Central memory CD8-positive, alpha-beta T cell (primary cell): ENCODE data around the gene STARD3.

Experiments
- ATAC-seq: fragments of 150-1000 bp; cut with Tn5 transposase; replicated peaks from 2 replicates; pipeline ENCODE4 v1.10.0; 2022; ENCODE audit warnings: mild to moderate bottlenecking, moderate FRiP score, moderate number of reproducible peaks; ENCODE audit not compliant: poor library complexity, severe bottlenecking; ENCODE audit errors: extremely low read depth
- DNase-seq, 2 donors: peaks; one replicate each; pipeline ENCODE4 v3.0.0; 2021; ENCODE audit warnings: low spot score in 2 of 2
- H3K27ac Mint-ChIP-seq: one replicate; pipeline ENCODE4 v1.8.0; 2022; ENCODE audit warnings: low read depth, mild to moderate bottlenecking, moderate library complexity, mixed read lengths
- H3K27me3 Mint-ChIP-seq: one replicate; pipeline ENCODE4 v1.8.0; 2022; ENCODE audit warnings: mixed read lengths
- H3K36me3 Mint-ChIP-seq: one replicate; pipeline ENCODE4 v1.8.0; 2022; ENCODE audit warnings: mild to moderate bottlenecking, moderate library complexity, mixed read lengths; ENCODE audit not compliant: insufficient read depth
- H3K4me1 Mint-ChIP-seq: one replicate; pipeline ENCODE4 v1.8.0; 2022; ENCODE audit warnings: mixed read lengths
- H3K4me3 Mint-ChIP-seq: one replicate; pipeline ENCODE4 v1.8.0; 2022; ENCODE audit warnings: mild to moderate bottlenecking, moderate library complexity, mixed read lengths
- H3K9me3 Mint-ChIP-seq: one replicate; pipeline ENCODE4 v1.8.0; 2022; ENCODE audit warnings: mixed read lengths

The STARD3 gene

DNA sequence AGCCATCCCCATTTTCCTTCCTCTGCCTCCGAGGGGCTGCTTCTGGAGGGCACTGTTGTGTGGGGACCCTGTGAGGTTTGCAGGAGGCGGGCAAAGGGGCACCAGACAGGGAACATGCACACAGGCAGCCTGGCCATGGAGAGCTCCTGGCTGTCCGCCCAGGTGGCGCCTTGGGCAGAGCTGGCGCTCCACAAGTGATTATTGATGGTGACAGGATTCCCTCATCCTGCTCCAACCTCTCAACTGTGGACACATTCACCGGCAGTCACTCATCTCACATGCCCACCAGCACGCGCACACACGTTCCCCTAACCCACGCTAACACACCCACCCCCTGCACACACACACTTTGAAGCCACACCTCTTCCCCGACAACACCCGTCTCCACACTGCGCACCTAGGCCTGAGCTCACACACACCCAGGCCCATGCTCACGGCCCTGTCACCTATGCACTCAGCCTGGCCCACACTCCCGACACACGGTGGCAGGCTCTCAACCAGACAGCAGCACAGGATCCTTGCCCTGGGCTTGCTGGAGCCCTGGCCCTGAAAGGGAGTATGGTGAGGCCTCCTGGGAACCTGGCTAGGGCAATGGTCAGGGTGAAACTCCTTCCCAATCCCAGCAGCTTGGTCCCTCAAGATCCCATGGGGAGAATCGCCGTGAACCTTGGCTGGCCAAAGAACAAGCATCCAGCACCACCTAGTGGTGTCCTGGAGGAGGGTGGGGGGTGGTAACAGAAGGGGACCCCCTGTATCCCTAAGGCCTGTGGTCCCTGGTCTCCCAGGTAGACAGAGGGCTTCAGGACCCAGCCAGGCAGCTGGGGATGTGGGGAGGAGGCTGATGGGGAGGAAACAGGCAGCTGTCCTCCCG is 34.9 kb downstream of the STARD3 start:
- H3K27ac Mint-ChIP-seq: no peak overlapping the region
- no peak for DNase-seq
- H3K27me3 Mint-ChIP-seq: no peaks in the 10 kb centered on the region
- H3K4me1 Mint-ChIP-seq: peaks cover 42% of the 10 kb centered on the region
- H3K9me3 Mint-ChIP-seq: no peaks in the 10 kb centered on the region
- H3K4me3 Mint-ChIP-seq: no peak overlapping the region
- H3K36me3 Mint-ChIP-seq: no peaks in the 10 kb centered on the region
- no peak for ATAC-seq

DNA sequence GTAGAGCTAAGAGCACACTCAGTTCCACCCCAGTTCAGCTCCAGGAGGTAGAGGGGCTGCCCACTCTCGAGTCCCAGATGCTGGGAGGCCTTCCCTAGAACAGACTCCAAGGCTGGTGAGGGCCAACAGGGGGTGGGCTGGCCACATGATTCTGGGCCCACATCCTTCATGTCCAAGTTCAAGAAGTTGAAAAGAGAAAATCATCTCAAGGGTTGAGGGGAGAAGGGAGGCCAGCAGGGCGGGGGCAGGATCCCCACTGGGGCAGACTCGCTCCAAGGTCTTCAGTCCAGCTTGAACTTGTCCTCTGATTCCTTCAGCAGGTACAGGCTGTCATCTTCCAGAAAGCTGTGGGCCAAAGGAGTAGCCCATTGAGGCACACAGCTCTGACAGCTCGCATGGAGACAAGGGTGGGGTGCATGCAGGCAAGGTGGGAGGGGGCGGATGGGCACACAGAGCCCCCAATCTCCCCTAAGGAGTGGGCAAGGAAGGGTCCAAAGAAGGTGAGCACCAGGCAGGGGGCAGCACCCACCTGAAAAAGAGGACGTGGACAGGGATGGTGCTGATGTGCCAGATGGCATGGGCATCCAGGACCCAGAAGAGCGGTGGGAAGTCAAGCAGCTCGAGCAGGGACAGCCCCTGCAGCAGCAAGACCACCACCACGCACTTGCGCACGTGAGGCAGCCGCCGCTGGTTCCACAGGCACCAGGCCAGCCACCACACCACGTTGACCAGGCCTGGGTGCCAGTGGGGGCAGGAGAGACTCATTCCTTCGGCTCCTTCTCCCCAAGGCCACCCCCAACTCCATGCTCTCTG is 35.8 kb downstream of the STARD3 start:
- Mint-ChIP-seq H3K4me3 (no peak overlapping the region), H3K9me3 (no peaks in the 10 kb centered on the region), H3K36me3 (peaks cover 3% of the 10 kb centered on the region), H3K27me3 (no peaks in the 10 kb centered on the region), H3K4me1 (peaks cover 48% of the 10 kb centered on the region), H3K27ac (no peak overlapping the region)
- DNase-seq (no peak), ATAC-seq (no peak)

DNA sequence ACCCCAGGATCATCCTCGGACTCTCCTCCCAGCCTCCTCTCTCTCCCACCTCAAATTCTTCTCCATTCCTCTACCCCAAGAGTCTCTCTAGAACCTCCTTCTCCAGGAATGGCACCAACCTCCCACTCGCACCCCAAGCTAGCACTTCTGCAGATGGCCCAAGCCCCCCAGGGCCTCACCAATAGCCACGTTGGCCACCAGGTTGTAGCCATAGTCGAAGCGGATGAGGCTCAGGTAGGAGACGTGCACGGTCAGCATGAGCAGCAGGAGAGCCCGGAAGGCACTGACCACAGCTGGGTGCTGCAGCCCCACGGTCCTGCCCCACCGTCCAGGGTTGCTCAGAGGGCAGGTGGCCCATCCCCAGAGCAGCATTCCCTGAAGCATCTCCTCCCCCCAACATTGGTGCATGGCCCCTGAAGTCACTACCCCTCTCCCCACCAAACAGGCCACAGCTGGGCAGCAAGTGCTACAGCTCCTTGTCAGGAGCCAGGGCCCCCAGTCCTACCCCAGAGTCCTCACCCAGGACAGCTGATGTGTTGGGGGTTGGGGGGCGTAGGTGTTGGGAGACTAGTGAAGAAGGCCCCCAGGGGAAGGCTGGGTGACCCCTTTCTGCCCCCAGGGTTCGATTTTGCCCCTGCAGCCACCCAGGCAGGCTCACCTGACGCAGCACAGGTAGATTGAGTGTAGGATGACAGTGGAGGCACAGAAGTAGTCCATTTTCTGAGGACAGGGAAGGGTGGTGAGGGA is 36.6 kb downstream of the STARD3 start:
- no peak overlapping the region for H3K27ac Mint-ChIP-seq
- no peaks in the 10 kb centered on the region for H3K27me3 Mint-ChIP-seq
- peaks cover 48% of the 10 kb centered on the region for H3K4me1 Mint-ChIP-seq
- H3K9me3 Mint-ChIP-seq: no peaks in the 10 kb centered on the region
- no peak for ATAC-seq
- H3K36me3 Mint-ChIP-seq: peaks cover 3% of the 10 kb centered on the region
- DNase-seq: no peak
- H3K4me3 Mint-ChIP-seq: no peak overlapping the region

DNA sequence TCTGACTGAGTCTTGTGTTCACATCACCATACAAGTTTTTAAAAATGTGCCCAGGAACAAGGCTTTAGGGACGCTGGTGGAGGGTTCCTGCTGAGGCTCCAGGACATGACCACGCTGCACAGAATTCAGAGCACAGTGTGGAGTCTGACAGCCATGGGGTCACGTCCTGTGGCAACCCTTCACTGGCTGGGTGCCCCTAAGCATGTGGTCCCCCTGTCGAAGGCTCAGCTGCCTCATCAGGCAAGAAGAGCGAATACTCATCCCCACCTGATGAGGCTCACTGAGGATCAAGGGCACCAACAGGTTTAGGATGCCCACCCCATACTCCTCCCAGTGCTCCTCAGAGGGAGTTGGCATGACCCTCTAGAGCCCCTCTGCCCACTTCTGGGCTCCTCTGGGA is 37.2 kb downstream of the STARD3 start:
- Mint-ChIP-seq H3K4me1 (peaks cover 50% of the 10 kb centered on the region), H3K36me3 (peaks cover 3% of the 10 kb centered on the region), H3K27ac (no peak overlapping the region), H3K9me3 (no peaks in the 10 kb centered on the region), H3K4me3 (no peak overlapping the region), H3K27me3 (no peaks in the 10 kb centered on the region)
- DNase-seq (no peak), ATAC-seq (no peak)

DNA sequence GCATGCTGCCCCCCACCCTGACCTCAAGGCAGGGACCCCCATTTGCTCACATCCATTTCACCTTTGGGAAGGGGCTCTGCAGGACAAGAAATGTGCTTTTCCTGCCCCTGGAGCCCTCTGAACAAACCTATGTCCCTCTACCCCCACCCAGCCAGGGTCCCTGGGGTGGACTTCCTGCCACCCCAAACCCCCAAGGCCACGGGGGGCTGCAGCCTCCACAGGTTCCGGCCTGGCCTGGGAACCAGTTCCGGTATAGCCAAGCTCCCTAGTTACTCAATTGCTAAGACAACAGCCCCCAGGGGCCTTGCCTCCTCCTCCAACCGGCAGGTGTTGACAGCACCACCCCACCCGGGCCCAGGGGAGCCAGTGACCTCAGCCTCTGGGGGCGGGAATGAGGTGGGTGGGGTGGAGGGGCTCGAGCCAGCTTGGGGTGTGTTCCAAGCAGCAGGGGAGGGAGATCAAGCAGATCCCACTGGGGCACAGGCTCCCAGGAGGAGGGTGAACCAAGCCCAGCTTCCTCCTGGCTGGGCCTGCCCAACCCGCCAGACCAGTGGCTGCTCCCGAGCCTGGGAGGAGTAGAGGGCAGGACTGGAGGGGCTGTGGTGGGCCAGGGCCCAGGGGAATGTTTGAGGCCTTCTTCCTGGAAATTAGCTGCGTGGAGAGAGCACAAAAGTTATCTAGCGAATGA is 37.9 kb downstream of the STARD3 start:
- Mint-ChIP-seq H3K4me3 (peak overlapping the region; percentile 54), H3K27ac (peak overlapping the region; percentile 98), H3K27me3 (no peaks in the 10 kb centered on the region), H3K36me3 (peaks cover 6% of the 10 kb centered on the region), H3K9me3 (no peaks in the 10 kb centered on the region), H3K4me1 (peaks cover 57% of the 10 kb centered on the region)
- DNase-seq: no peak
- no peak for ATAC-seq

DNA sequence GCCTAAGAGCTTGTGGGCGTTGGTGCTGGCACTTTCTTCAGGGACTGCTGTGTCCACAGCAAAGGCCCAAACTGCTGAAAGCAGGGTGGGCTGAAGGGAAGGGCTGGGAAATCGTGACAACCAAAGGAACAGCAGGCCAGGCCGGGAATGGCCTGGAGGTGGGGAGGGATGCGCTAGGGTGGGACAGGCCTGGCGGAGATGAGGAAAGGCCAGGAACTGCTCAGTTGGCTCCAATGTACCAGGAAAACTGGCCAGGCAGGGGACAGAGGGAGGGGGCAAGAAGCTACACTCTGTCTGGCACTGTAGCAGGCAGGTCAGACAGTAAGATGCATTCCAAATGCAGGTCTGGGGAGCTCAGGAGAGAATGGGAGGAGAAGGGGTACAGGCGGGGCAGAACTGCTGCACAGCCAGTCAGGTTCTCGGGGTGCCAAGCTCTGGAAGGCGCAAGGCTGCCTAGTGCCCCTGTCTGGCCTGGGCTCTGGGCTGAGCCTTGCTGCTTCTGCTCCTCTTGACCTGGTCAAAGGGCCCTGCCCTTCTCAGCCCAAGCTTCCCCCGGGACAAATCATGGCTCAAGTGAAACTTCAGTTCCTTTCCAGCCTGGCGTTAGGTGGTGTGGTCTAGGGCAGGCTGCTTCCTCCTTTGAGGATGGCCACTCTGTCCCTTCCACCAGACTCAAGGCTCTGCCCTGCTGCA is 38.6 kb downstream of the STARD3 start:
- Mint-ChIP-seq H3K4me1 (peaks cover 64% of the 10 kb centered on the region), H3K4me3 (peak overlapping the region; percentile 54), H3K27me3 (no peaks in the 10 kb centered on the region), H3K36me3 (peaks cover 6% of the 10 kb centered on the region), H3K27ac (peak overlapping the region; percentile 98), H3K9me3 (no peaks in the 10 kb centered on the region)
- DNase-seq (no peak), ATAC-seq (no peak)

DNA sequence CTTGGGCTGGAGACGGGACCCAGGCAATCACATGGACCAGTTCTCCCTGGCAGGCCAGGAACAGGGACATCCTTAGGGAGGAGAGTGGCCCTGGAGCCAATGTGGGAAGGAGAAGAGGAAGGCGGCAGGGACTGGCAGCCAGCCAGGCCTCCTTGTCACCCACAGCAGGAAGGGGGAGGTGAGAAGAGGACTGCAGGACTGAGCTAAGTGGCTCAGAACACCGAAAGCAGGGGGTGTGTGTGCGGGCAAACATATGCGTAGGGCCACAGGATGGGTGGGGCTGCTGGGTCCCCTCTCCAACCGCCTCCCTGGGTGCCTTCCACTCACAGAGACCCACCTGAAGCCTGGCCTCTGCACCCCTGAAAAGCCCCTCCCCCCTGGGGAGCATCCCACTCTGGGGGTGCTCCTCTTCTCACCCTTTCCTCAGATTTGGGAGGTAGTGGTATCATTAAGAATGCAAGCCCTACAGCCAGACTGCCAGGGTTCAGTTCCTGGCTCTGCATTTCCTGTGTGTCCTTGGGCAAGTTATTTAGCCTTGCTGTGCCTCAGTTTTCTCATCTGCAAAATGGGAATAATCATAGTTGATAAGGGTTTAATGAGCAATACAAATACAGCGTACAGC is 39.4 kb downstream of the STARD3 start:
- peak in 1 of 2 donors; percentile 62 for DNase-seq
- Mint-ChIP-seq H3K27ac (peak overlapping the region; percentile 98), H3K4me3 (peak overlapping the region; percentile 37), H3K9me3 (no peaks in the 10 kb centered on the region), H3K36me3 (peaks cover 8% of the 10 kb centered on the region), H3K27me3 (no peaks in the 10 kb centered on the region), H3K4me1 (peaks cover 71% of the 10 kb centered on the region)
- ATAC-seq: peak; percentile 88

DNA sequence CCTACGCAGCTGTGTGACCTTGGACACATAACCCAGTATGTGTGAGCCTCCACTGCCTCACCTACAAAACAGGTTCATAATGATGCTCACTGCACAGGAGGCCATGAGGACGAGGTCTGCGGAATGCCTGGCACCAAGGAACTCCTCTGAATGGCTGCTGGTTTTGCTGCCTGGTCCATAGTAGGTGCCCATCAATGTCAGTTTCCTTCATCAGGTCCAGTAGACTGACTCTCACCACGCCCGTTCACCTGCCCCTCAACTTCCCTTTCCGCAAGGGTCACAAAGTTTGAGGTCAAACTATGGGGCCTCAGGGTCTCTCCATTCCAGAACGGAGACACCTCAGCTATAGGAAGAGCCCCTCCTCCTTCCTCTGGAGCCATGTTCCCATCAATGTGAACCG is 40.1 kb downstream of the STARD3 start:
- ATAC-seq (no peak), DNase-seq (no peak)
- no peaks in the 10 kb centered on the region for H3K9me3 Mint-ChIP-seq
- H3K27ac Mint-ChIP-seq: peak overlapping the region; percentile 98
- peaks cover 10% of the 10 kb centered on the region for H3K36me3 Mint-ChIP-seq
- peaks cover 68% of the 10 kb centered on the region for H3K4me1 Mint-ChIP-seq
- peak overlapping the region; percentile 4 for H3K4me3 Mint-ChIP-seq
- H3K27me3 Mint-ChIP-seq: no peaks in the 10 kb centered on the region

DNA sequence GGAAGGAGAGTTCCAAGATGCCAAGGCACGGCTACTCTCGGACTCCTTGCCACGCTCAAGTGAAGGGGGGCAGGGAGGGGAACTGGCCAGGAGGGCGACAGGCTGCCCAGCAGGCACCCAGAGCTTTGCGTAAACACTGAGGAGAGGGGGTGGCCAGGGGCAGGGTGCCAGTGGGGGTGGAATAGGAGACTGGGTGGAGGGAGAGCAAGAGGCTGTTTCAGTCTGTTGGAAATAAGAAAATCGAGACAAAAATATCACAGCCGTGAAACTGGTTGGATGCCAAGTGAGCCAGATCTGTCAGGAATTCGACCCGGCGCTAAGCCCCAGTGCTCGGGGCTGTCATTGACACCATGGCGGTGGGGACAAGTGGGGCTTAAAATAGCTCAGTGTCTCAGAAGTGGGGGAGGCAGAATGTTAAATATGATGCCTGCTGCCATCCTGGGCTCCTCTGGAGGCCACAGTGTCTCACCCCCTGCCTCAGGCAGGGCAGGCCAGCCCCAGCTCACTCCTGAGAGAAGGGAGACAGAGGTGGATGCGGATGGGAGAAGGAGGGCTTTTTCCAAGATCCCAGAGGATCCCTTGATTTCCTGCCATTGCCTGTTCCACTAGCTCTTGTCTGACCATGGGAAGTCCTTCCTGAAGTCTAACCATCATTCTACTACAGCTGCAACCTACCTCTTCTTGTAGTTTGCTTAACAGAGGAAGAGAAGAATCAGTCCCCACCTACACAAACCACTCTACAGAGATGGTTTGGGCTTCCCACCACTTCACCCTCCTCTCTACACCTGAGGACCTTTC is 40.8 kb downstream of the STARD3 start:
- Mint-ChIP-seq H3K4me1 (peaks cover 63% of the 10 kb centered on the region), H3K4me3 (peak overlapping the region; percentile 4), H3K27me3 (no peaks in the 10 kb centered on the region), H3K27ac (peak overlapping the region; percentile 98), H3K36me3 (peaks cover 12% of the 10 kb centered on the region), H3K9me3 (no peaks in the 10 kb centered on the region)
- DNase-seq (no peak), ATAC-seq (no peak)

DNA sequence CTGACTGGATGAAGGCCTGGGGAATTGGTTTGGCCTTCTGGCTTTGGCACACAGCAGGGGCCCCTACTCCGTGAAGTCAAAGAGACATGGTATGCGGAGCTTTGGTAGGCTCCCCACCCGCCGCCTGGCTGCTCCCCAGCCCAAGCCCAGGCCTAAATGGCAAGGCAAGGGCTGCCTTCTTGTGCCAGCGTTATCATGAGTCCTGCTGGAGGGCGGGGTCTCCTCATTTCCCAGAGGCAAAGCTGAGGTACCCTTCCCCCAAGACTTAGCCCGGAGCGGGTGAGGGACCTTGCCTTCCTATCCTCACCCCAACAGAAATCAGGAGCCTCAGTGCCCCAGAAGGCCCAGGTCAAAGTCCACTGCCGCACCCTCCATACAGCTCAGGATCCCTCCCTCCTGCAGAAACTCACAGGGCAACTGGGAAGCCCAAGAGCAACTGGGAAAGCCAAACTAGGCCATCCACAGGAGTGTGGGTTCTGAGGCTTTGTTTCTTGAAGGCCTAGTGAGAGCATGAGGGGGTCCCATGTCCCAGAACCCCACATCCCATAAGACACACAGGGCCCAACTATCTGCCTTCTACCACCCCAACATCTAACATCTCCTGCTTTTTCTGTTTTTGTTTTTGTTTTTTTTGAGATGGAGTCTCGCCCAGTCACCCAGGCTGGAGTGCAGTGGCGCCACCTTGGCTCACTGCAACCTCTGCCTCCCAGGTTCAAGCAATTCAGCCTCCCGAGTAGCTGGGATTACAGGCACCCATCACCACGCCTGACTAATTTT is 41.6 kb downstream of the STARD3 start:
- no peak for DNase-seq
- H3K36me3 Mint-ChIP-seq: peaks cover 14% of the 10 kb centered on the region
- H3K4me3 Mint-ChIP-seq: peak overlapping the region; percentile 25
- ATAC-seq: no peak
- peaks cover 63% of the 10 kb centered on the region for H3K4me1 Mint-ChIP-seq
- no peaks in the 10 kb centered on the region for H3K27me3 Mint-ChIP-seq
- no peaks in the 10 kb centered on the region for H3K9me3 Mint-ChIP-seq
- H3K27ac Mint-ChIP-seq: peak overlapping the region; percentile 98
